Sigmoid colon (tissue), 4 donors: ENCODE results near the gene SUPT3H.
"Not testable (repeated sequence)": the region's sequence is repeated elsewhere in the genome, so short reads cannot be mapped to it uniquely, and the experiment has no call there.

ENCODE experiments used
- EP300 ChIP-seq, 4 donors: sonication (generic); formaldehyde crosslinking; IDR thresholded peaks; one replicate each; pipeline ENCODE4 v1.6.1; 2017; ENCODE audit warnings: antibody characterized with exemption in 4 of 4
- POLR2A ChIP-seq, 2 donors: fragments of 450-650 bp; IDR thresholded peaks; one replicate each; pipeline ENCODE4 v1.6.1; 2016; ENCODE audit warnings: antibody characterized with exemption in 2 of 2, mild to moderate bottlenecking in 2 of 2, moderate library complexity in 2 of 2
- POLR2AphosphoS5 ChIP-seq, 4 donors: sonication (generic); formaldehyde crosslinking; IDR thresholded peaks; one replicate each; pipeline ENCODE4 v1.6.1; 2017; ENCODE audit warnings: antibody characterized with exemption in 4 of 4
- TF ChIP-seq, protein P1 (sequence below), 4 experiments: fragments of 450-650 bp in 3 of 4; fragments of 200-600 bp in 1 of 4; IDR thresholded peaks; one replicate each; pipeline ENCODE4 v1.5.1; 2016 to 2019; ENCODE audit warnings: antibody characterized with exemption in 4 of 4, mild to moderate bottlenecking in 3 of 4, moderate library complexity in 2 of 4

DNA sequence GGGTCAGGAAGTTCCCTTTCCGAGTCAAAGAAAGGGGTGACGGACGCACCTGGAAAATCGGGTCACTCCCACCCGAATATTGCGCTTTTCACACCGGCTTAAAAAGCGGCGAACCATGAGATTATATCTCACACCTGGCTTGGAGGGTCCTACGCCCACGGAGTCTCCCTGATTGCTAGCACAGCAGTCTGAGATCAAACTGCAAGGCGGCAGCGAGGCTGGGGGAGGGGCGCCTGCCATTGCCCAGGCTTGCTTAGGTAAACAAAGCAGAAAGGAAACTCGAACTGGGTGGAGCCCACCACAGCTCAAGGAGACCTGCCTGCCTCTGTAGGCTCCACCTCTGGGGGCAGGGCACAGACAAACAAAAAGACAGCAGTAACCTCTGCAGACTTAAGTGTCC, 315.1 kb downstream of the SUPT3H start:
- TF ChIP-seq POLR2A, POLR2AphosphoS5, EP300 (IDR thresholded peaks at IDR 0.05): not testable (repeated sequence)
- TF ChIP-seq, protein P1, sequence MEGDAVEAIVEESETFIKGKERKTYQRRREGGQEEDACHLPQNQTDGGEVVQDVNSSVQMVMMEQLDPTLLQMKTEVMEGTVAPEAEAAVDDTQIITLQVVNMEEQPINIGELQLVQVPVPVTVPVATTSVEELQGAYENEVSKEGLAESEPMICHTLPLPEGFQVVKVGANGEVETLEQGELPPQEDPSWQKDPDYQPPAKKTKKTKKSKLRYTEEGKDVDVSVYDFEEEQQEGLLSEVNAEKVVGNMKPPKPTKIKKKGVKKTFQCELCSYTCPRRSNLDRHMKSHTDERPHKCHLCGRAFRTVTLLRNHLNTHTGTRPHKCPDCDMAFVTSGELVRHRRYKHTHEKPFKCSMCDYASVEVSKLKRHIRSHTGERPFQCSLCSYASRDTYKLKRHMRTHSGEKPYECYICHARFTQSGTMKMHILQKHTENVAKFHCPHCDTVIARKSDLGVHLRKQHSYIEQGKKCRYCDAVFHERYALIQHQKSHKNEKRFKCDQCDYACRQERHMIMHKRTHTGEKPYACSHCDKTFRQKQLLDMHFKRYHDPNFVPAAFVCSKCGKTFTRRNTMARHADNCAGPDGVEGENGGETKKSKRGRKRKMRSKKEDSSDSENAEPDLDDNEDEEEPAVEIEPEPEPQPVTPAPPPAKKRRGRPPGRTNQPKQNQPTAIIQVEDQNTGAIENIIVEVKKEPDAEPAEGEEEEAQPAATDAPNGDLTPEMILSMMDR (IDR thresholded peaks at IDR 0.05) = not testable (repeated sequence)
